Measurements from ENCODE around the gene SETBP1. TPM values are rescaled to one million over a fixed set of nuclear protein-coding genes. Genes with fewer than 3 reads are reported as not detected.

SETBP1 gene
- total and polyA plus RNA-seq, 9 of the 15 experiments (the other 6 are each of a cell fraction or from before 2014, with no cell fraction given) = under 0.01 to 0.13 (median 0.04) TPM

DNA sequence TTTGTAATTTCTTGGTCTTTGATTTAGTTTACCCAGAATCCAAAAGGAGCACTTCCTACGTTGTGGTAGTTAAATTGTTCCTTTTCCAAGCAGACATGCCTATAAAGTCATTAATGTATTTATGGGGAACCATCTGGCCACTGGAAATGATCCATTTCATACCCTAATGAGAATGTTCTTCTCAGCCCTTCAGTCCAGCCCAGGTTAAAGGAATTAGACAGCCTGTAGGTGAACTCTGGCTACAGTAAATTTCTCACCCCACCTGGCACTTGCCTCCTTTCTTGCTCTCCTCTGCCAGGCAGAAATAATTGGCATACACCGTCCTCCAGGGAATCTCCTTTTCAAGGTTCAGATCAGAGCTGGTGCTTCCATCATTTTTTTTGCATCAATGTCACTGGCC is 121.1 kb downstream of the SETBP1 start (continued):
- TF ChIP-seq, protein P1, sequence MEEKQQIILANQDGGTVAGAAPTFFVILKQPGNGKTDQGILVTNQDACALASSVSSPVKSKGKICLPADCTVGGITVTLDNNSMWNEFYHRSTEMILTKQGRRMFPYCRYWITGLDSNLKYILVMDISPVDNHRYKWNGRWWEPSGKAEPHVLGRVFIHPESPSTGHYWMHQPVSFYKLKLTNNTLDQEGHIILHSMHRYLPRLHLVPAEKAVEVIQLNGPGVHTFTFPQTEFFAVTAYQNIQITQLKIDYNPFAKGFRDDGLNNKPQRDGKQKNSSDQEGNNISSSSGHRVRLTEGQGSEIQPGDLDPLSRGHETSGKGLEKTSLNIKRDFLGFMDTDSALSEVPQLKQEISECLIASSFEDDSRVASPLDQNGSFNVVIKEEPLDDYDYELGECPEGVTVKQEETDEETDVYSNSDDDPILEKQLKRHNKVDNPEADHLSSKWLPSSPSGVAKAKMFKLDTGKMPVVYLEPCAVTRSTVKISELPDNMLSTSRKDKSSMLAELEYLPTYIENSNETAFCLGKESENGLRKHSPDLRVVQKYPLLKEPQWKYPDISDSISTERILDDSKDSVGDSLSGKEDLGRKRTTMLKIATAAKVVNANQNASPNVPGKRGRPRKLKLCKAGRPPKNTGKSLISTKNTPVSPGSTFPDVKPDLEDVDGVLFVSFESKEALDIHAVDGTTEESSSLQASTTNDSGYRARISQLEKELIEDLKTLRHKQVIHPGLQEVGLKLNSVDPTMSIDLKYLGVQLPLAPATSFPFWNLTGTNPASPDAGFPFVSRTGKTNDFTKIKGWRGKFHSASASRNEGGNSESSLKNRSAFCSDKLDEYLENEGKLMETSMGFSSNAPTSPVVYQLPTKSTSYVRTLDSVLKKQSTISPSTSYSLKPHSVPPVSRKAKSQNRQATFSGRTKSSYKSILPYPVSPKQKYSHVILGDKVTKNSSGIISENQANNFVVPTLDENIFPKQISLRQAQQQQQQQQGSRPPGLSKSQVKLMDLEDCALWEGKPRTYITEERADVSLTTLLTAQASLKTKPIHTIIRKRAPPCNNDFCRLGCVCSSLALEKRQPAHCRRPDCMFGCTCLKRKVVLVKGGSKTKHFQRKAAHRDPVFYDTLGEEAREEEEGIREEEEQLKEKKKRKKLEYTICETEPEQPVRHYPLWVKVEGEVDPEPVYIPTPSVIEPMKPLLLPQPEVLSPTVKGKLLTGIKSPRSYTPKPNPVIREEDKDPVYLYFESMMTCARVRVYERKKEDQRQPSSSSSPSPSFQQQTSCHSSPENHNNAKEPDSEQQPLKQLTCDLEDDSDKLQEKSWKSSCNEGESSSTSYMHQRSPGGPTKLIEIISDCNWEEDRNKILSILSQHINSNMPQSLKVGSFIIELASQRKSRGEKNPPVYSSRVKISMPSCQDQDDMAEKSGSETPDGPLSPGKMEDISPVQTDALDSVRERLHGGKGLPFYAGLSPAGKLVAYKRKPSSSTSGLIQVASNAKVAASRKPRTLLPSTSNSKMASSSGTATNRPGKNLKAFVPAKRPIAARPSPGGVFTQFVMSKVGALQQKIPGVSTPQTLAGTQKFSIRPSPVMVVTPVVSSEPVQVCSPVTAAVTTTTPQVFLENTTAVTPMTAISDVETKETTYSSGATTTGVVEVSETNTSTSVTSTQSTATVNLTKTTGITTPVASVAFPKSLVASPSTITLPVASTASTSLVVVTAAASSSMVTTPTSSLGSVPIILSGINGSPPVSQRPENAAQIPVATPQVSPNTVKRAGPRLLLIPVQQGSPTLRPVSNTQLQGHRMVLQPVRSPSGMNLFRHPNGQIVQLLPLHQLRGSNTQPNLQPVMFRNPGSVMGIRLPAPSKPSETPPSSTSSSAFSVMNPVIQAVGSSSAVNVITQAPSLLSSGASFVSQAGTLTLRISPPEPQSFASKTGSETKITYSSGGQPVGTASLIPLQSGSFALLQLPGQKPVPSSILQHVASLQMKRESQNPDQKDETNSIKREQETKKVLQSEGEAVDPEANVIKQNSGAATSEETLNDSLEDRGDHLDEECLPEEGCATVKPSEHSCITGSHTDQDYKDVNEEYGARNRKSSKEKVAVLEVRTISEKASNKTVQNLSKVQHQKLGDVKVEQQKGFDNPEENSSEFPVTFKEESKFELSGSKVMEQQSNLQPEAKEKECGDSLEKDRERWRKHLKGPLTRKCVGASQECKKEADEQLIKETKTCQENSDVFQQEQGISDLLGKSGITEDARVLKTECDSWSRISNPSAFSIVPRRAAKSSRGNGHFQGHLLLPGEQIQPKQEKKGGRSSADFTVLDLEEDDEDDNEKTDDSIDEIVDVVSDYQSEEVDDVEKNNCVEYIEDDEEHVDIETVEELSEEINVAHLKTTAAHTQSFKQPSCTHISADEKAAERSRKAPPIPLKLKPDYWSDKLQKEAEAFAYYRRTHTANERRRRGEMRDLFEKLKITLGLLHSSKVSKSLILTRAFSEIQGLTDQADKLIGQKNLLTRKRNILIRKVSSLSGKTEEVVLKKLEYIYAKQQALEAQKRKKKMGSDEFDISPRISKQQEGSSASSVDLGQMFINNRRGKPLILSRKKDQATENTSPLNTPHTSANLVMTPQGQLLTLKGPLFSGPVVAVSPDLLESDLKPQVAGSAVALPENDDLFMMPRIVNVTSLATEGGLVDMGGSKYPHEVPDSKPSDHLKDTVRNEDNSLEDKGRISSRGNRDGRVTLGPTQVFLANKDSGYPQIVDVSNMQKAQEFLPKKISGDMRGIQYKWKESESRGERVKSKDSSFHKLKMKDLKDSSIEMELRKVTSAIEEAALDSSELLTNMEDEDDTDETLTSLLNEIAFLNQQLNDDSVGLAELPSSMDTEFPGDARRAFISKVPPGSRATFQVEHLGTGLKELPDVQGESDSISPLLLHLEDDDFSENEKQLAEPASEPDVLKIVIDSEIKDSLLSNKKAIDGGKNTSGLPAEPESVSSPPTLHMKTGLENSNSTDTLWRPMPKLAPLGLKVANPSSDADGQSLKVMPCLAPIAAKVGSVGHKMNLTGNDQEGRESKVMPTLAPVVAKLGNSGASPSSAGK (IDR thresholded peaks at IDR 0.05) = no peak
- TF ChIP-seq ZNF444 (CRISPR knock-in tag; IDR thresholded peaks at IDR 0.05) (no peak), BRD4 (IDR thresholded peaks at IDR 0.05) (no peak), ZNF232 (CRISPR knock-in tag; IDR thresholded peaks at IDR 0.05) (no peak), KDM4B (IDR thresholded peaks at IDR 0.05; ENCODE audit: borderline replicate concordance in 2 of 2, low read depth in 1 of 2) (no peak), SRF (CRISPR knock-in tag; IDR thresholded peaks at IDR 0.05) (no peak), TCF15 (CRISPR knock-in tag; IDR thresholded peaks at IDR 0.05) (no peak), ARID2 (IDR thresholded peaks at IDR 0.05) (no peak), KHSRP (IDR thresholded peaks at IDR 0.05) (no peak)
- TF ChIP-seq, protein P2, sequence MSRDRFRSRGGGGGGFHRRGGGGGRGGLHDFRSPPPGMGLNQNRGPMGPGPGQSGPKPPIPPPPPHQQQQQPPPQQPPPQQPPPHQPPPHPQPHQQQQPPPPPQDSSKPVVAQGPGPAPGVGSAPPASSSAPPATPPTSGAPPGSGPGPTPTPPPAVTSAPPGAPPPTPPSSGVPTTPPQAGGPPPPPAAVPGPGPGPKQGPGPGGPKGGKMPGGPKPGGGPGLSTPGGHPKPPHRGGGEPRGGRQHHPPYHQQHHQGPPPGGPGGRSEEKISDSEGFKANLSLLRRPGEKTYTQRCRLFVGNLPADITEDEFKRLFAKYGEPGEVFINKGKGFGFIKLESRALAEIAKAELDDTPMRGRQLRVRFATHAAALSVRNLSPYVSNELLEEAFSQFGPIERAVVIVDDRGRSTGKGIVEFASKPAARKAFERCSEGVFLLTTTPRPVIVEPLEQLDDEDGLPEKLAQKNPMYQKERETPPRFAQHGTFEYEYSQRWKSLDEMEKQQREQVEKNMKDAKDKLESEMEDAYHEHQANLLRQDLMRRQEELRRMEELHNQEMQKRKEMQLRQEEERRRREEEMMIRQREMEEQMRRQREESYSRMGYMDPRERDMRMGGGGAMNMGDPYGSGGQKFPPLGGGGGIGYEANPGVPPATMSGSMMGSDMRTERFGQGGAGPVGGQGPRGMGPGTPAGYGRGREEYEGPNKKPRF (IDR thresholded peaks at IDR 0.05; ENCODE audit: low read depth, low read length) = no peak
